Spleen (tissue), 7 donors: ENCODE measurements around the gene DYNLL1.

Experiments
- CTCF ChIP-seq, 11 experiments: fragments of 200-600 bp in 7 of 11; fragments of 450-650 bp in 4 of 11; sonication (generic) in 4 of 11; IDR thresholded peaks in 8 of 11; conservative IDR thresholded peaks in 3 of 11; 1 replicate in 7 of 11; 2 replicates in 4 of 11; pipeline versions ENCODE4 v1.4.0 to v1.8.0; 2016 to 2021; ENCODE audit warnings: antibody characterized with exemption in 11 of 11, inconsistent platforms in 4 of 11, mild to moderate bottlenecking in 1 of 11
- POLR2AphosphoS5 ChIP-seq, 3 donors: sonication (generic); formaldehyde crosslinking; IDR thresholded peaks; one replicate each; pipeline ENCODE4 v1.5.1; 2017; ENCODE audit warnings: antibody characterized with exemption in 3 of 3
- donor health status: DM: no; HTN: no; CAD: no; lungs with moderate emphysema.
- donor health status: DM: no; HTN: no; CAD: no.
- donor health status: DM: no; HTN: no; CAD: no.

GRCh38 chr12:120515496-120515895, 19.6 kb downstream of the DYNLL1 start:
- no peak for TF ChIP-seq CTCF (IDR thresholded peaks at IDR 0.05 in 8 of 11, conservative IDR thresholded peaks at IDR 0.05 in 3 of 11)
- no peak for TF ChIP-seq POLR2AphosphoS5 (IDR thresholded peaks at IDR 0.05)
